Keratinocyte (primary cell): ENCODE results near the gene UBE2F. TPM values are rescaled to one million over a fixed set of nuclear protein-coding genes. Genes with fewer than 3 reads are reported as not detected.

Experiments
- DNase-seq: peaks from one replicate; pipeline ENCODE4 v3.0.0-alpha.2; 2011; ENCODE audit warnings: low read depth, missing footprints, low spot score
- FAIRE-seq: peaks from 2 replicates; lab custom pipeline; 2011; peaks lifted over from hg19 to GRCh38; lab: Jason Lieb, UNC
- H2AFZ ChIP-seq: 2 replicates; pipeline ENCODE4 v1.6.0; 2012; ENCODE audit warnings: low read length, control low read depth, inconsistent platforms; ENCODE audit not compliant: control insufficient read depth
- H3K27ac ChIP-seq: 2 replicates; pipeline ENCODE4 v1.5.1; 2011; ENCODE audit warnings: low read length; ENCODE audit not compliant: control insufficient read depth, insufficient read depth
- H3K27me3 ChIP-seq: 3 replicates; pipeline ENCODE4 v1.6.0; 2011; ENCODE audit warnings: low read length; ENCODE audit not compliant: control insufficient read depth, insufficient read depth; ENCODE audit errors: extremely low read depth
- H3K36me3 ChIP-seq, 2 experiments: 2 replicates in 1 of 2; 3 replicates in 1 of 2; pipeline ENCODE4 v1.5.1; 2011; ENCODE audit warnings: low read length in 2 of 2, mild to moderate bottlenecking in 1 of 2; ENCODE audit not compliant: control insufficient read depth in 2 of 2, insufficient read depth in 2 of 2; ENCODE audit errors: extremely low read depth in 1 of 2
- H3K4me1 ChIP-seq: 3 replicates; pipeline ENCODE4 v1.5.1; 2011; ENCODE audit warnings: low read length; ENCODE audit not compliant: control insufficient read depth, insufficient read depth; ENCODE audit errors: extremely low read depth
- H3K4me2 ChIP-seq: 3 replicates; pipeline ENCODE4 v1.6.0; 2011; ENCODE audit warnings: low read depth, low read length; ENCODE audit not compliant: control insufficient read depth, insufficient read depth; ENCODE audit errors: extremely low read depth
- H3K4me3 ChIP-seq, 3 experiments: fragments of 200-600 bp in 1 of 3; sonication (generic) in 1 of 3; 2 replicates in 2 of 3; 3 replicates in 1 of 3; pipeline ENCODE4 v1.5.1; 2011 to 2016; ENCODE audit warnings: low read length in 3 of 3, mild to moderate bottlenecking in 3 of 3, control low read depth in 2 of 3, inconsistent platforms in 1 of 3, low read depth in 1 of 3, mixed read lengths in 1 of 3, mixed run types in 1 of 3, moderate library complexity in 1 of 3; ENCODE audit not compliant: control insufficient read depth in 2 of 3, insufficient read depth in 2 of 3; ENCODE audit errors: extremely low read depth in 1 of 3
- H3K79me2 ChIP-seq: 2 replicates; pipeline ENCODE4 v1.6.0; 2012; ENCODE audit warnings: low read length; ENCODE audit not compliant: control insufficient read depth, insufficient read depth
- H3K9ac ChIP-seq: 3 replicates; pipeline ENCODE4 v1.6.0; 2011; ENCODE audit warnings: low read length; ENCODE audit not compliant: control insufficient read depth, insufficient read depth; ENCODE audit errors: extremely low read depth
- H3K9me1 ChIP-seq: 3 replicates; pipeline ENCODE4 v1.6.0; 2011; ENCODE audit warnings: low read length; ENCODE audit not compliant: control insufficient read depth, insufficient read depth; ENCODE audit errors: extremely low read depth
- H3K9me3 ChIP-seq: 2 replicates; pipeline ENCODE4 v1.5.1; 2012; ENCODE audit warnings: low read depth, low read length; ENCODE audit not compliant: control insufficient read depth
- H4K20me1 ChIP-seq: 3 replicates; pipeline ENCODE4 v1.6.0; 2011; ENCODE audit warnings: low read length; ENCODE audit not compliant: control insufficient read depth, insufficient read depth; ENCODE audit errors: extremely low read depth
- CTCF ChIP-seq, 3 experiments: IDR thresholded peaks in 1 of 3; conservative IDR thresholded peaks in 1 of 3; optimal IDR thresholded peaks in 1 of 3; 2 replicates in 2 of 3; 3 replicates in 1 of 3; pipeline versions ENCODE3 to v1.5.1; 2011; ENCODE audit warnings: low read length in 3 of 3, mild to moderate bottlenecking in 3 of 3, moderate library complexity in 2 of 3, control low read depth in 1 of 3, inconsistent platforms in 1 of 3; ENCODE audit not compliant: insufficient read depth in 2 of 3; ENCODE audit errors: extremely low read depth in 1 of 3
- EZH2 ChIP-seq: IDR thresholded peaks from one replicate; pipeline ENCODE4 v1.6.1; 2012; ENCODE audit warnings: inconsistent platforms, mild to moderate bottlenecking, low read length, moderate library complexity
- dilution Hi-C: fragments of 300-500 bp; cut with MboI; formaldehyde crosslinking; loops from one replicate; pipeline ENCODE4 v1.7.0; 2020; ENCODE audit warnings: low sequenced_read_pairs; ENCODE audit not compliant: extremely low pct_ligation_motif_present
- polyA plus RNA-seq, 5 experiments: library from polyadenylated mRNA; depleted of rRNA in 3 of 5; stranded (reverse) in 3 of 5; stranded (forward) in 1 of 5; unstranded in 1 of 5; fragments of >200 nt; gene quantifications; 1 replicate in 1 of 5; 2 replicates in 3 of 5; 3 replicates in 1 of 5; pipeline versions ENCODE4 v1.2.1 to v1.2.3, GENCODE V29; 2011 to 2012; ENCODE audit warnings: missing spikeins in 2 of 5, low read depth in 1 of 5, low replicate concordance in 1 of 5

Gene UBE2F
- polyA plus RNA-seq, 1 donor (not counting 4 experiments of a cell fraction or from before 2014, with no cell fraction given): 95.6 TPM

- no peak overlapping the region for H3K27ac ChIP-seq
- no peaks in the 10 kb centered on the region for H3K36me3 ChIP-seq
- H3K4me1 ChIP-seq: no peaks in the 10 kb centered on the region
- H3K79me2 ChIP-seq: no peaks in the 10 kb centered on the region
- peaks cover 16% of the 10 kb centered on the region for H3K27me3 ChIP-seq
- H4K20me1 ChIP-seq: no peaks in the 10 kb centered on the region
- H2AFZ ChIP-seq: no peak overlapping the region
- H3K9me1 ChIP-seq: no peaks in the 10 kb centered on the region
- no peak overlapping the region for H3K4me2 ChIP-seq
- no peak overlapping the region for H3K9ac ChIP-seq
- no peaks in the 10 kb centered on the region for H3K9me3 ChIP-seq
- DNase-seq: no peak
- no peak overlapping the region for H3K4me3 ChIP-seq
- FAIRE-seq: no peak
- dilution Hi-C loops: no loop called here
- TF ChIP-seq CTCF (optimal IDR thresholded peaks at IDR 0.05 in 1 of 3, IDR thresholded peaks at IDR 0.05 in 1 of 3, conservative IDR thresholded peaks at IDR 0.05 in 1 of 3; ENCODE audit: extremely low read depth in 1 of 3, insufficient read depth in 2 of 3, low read length in 3 of 3) (no peak), EZH2 (no peak)
Measured at GRCh38 chr2:237951878-237952277, 14.9 kb upstream of the UBE2F start.

- no peak for FAIRE-seq
- no peak overlapping the region for H3K9ac ChIP-seq
- H3K4me2 ChIP-seq: no peak overlapping the region
- no peaks in the 10 kb centered on the region for H3K36me3 ChIP-seq
- no peak for TF ChIP-seq EZH2
- no peak for TF ChIP-seq CTCF (optimal IDR thresholded peaks at IDR 0.05 in 1 of 3, IDR thresholded peaks at IDR 0.05 in 1 of 3, conservative IDR thresholded peaks at IDR 0.05 in 1 of 3; ENCODE audit: extremely low read depth in 1 of 3, insufficient read depth in 2 of 3, low read length in 3 of 3)
- H3K4me1 ChIP-seq: no peaks in the 10 kb centered on the region
- dilution Hi-C loops: no loop called here
- H3K9me3 ChIP-seq: no peaks in the 10 kb centered on the region
- no peaks in the 10 kb centered on the region for H3K9me1 ChIP-seq
- H4K20me1 ChIP-seq: no peaks in the 10 kb centered on the region
- no peaks in the 10 kb centered on the region for H3K79me2 ChIP-seq
- no peak for DNase-seq
- H2AFZ ChIP-seq: no peak overlapping the region
- no peak overlapping the region for H3K27ac ChIP-seq
- no peak overlapping the region for H3K4me3 ChIP-seq
- H3K27me3 ChIP-seq: peaks cover 16% of the 10 kb centered on the region
Measured at GRCh38 chr2:237952851-237953250, 14.0 kb upstream of the UBE2F start.
